HCT116 (cell line): ENCODE measurements around the gene SCN8A. TPM values are rescaled to one million over a fixed set of nuclear protein-coding genes. Genes with fewer than 3 reads are reported as not detected.

Experiments
- ATAC-seq: fragments of 200-7000 bp; cut with Tn5 transposase; 2 replicates; pipeline ENCODE4 v1.9.1; 2020; ENCODE audit warnings: mild to moderate bottlenecking, moderate library complexity
- BruUV-seq: library from RNA; stranded (reverse); fragments of 400-500 nt; replicated peaks from 2 replicates; lab custom pipeline; 2021; lab: Mats Ljungman, UMichigan
- CTCF ChIA-PET: fragments of 300-600 bp; sonication (Branson Sonifier 250); formaldehyde crosslinking; loops from one replicate; lab custom pipeline; 2021; ENCODE audit warnings: antibody characterized with exemption; lab: Charles Lee
- POLR2A ChIA-PET: fragments of 300-600, 350-600 bp; sonication (Branson Sonifier 250); formaldehyde crosslinking; loops from one replicate; lab custom pipeline; 2021; ENCODE audit warnings: antibody characterized with exemption; lab: Charles Lee
- RAD21 ChIA-PET, 2 experiments: fragments of 300-600 bp; sonication (Branson Sonifier 250); formaldehyde crosslinking; loops; one replicate each; lab custom pipeline; 2023; ENCODE audit warnings: low total read pairs in 2 of 2; ENCODE audit not compliant: uncharacterized antibody in 2 of 2, unreplicated experiment in 2 of 2, low non-redundant PET in 1 of 2; lab: Charles Lee
- DNase-seq: peaks from one replicate; pipeline ENCODE4 v3.0.0-alpha.2; 2010; ENCODE audit warnings: low read depth, low spot score
- H2AFZ ChIP-seq: fragments of 200-600 bp; shearing (Covaris generic), sonication (generic); 2 replicates; pipeline ENCODE4 v1.6.1; 2017; ENCODE audit warnings: low read depth, mixed run types, mixed read lengths, antibody characterized with exemption, low read length; ENCODE audit not compliant: poor library complexity, severe bottlenecking
- H3K27ac ChIP-seq: 2 replicates; pipeline ENCODE4 v1.5.1; 2012; ENCODE audit warnings: low read depth, low read length
- H3K27me3 ChIP-seq: fragments of 200-600 bp; sonication (generic); 2 replicates; pipeline ENCODE4 v1.6.1; 2016; ENCODE audit warnings: mixed run types, low read length, mixed read lengths; ENCODE audit not compliant: insufficient read depth
- H3K36me3 ChIP-seq, 2 experiments: fragments of 200-500 bp in 1 of 2; fragments of 200-600 bp in 1 of 2; sonication (Bioruptor generic) in 1 of 2; sonication (generic) in 1 of 2; 2 replicates each; pipeline versions ENCODE4 v1.5.1 to v1.6.1; 2014 to 2016; ENCODE audit warnings: low read length in 2 of 2, inconsistent platforms in 1 of 2, mixed read lengths in 1 of 2, mixed run types in 1 of 2; ENCODE audit not compliant: insufficient read depth in 2 of 2, control insufficient read depth in 1 of 2
- H3K4me1 ChIP-seq, 2 experiments: fragments of 200-600 bp in 1 of 2; sonication (generic) in 1 of 2; 2 replicates each; pipeline versions ENCODE4 v1.5.1 to v1.6.1; 2012 to 2017; ENCODE audit warnings: low read length in 2 of 2, inconsistent platforms in 1 of 2, mild to moderate bottlenecking in 1 of 2, mixed read lengths in 1 of 2, mixed run types in 1 of 2, moderate library complexity in 1 of 2; ENCODE audit not compliant: insufficient read depth in 2 of 2, control insufficient read depth in 1 of 2
- H3K4me2 ChIP-seq: fragments of 200-600 bp; sonication (generic); 2 replicates; pipeline ENCODE4 v1.6.1; 2017; ENCODE audit warnings: mixed run types, low read length, mixed read lengths
- H3K4me3 ChIP-seq, 2 experiments: fragments of 200-600 bp in 1 of 2; sonication (generic) in 1 of 2; replicated peaks in 1 of 2; 2 replicates each; pipeline ENCODE4 v1.5.1; 2011 to 2016; ENCODE audit warnings: low read length in 2 of 2, control low read depth in 1 of 2, low read depth in 1 of 2, mild to moderate bottlenecking in 1 of 2, mixed read lengths in 1 of 2, mixed run types in 1 of 2
- H3K79me2 ChIP-seq: fragments of 200-600 bp; sonication (generic); 2 replicates; pipeline ENCODE4 v1.6.1; 2017; ENCODE audit warnings: mild to moderate bottlenecking, mixed run types, low read length, moderate library complexity, mixed read lengths; ENCODE audit not compliant: insufficient read depth
- H3K9ac ChIP-seq: fragments of 200-600 bp; sonication (generic); 2 replicates; pipeline ENCODE4 v1.6.1; 2016; ENCODE audit warnings: low read length, mixed read lengths
- H3K9me2 ChIP-seq: fragments of 200-600 bp; sonication (generic), shearing (Covaris generic); 2 replicates; pipeline ENCODE4 v1.6.1; 2017; ENCODE audit warnings: mixed run types, mild to moderate bottlenecking, moderate library complexity; ENCODE audit not compliant: insufficient read depth
- H3K9me3 ChIP-seq, 2 experiments: fragments of 200-500 bp in 1 of 2; fragments of 200-600 bp in 1 of 2; sonication (Bioruptor generic) in 1 of 2; sonication (generic) in 1 of 2; 2 replicates each; pipeline ENCODE4 v1.6.1; 2014 to 2017; ENCODE audit warnings: low read length in 2 of 2, mixed read lengths in 2 of 2, inconsistent platforms in 1 of 2, low read depth in 1 of 2, mild to moderate bottlenecking in 1 of 2, mixed run types in 1 of 2, moderate library complexity in 1 of 2; ENCODE audit not compliant: control insufficient read depth in 1 of 2, insufficient read depth in 1 of 2
- H4K20me1 ChIP-seq: fragments of 200-600 bp; sonication (generic), shearing (Covaris generic); 2 replicates; pipeline ENCODE4 v1.6.1; 2017; ENCODE audit warnings: mixed run types, mild to moderate bottlenecking, moderate library complexity; ENCODE audit not compliant: insufficient read depth
- CEBPB ChIP-seq: IDR thresholded peaks from 2 replicates; pipeline ENCODE4 v1.6.1; 2012; ENCODE audit warnings: low read depth
- EGR1 ChIP-seq: IDR thresholded peaks from 2 replicates; pipeline ENCODE4 v1.6.1; 2012; ENCODE audit warnings: low read depth
- TCF7L2 ChIP-seq: IDR thresholded peaks from 2 replicates; pipeline ENCODE4 v1.7.0; 2011; ENCODE audit warnings: borderline replicate concordance, inconsistent platforms; ENCODE audit not compliant: insufficient read depth, insufficient read length; ENCODE audit errors: extremely low read depth
- YY1 ChIP-seq: IDR thresholded peaks from 2 replicates; pipeline ENCODE4 v1.6.1; 2011; ENCODE audit warnings: low read length, low read depth, moderate library complexity, mild to moderate bottlenecking; ENCODE audit not compliant: insufficient replicate concordance; ENCODE audit errors: extremely low read depth
- ZFX ChIP-seq: fragments of 450-650 bp; IDR thresholded peaks from 2 replicates; pipeline ENCODE4 v1.6.1; 2017
- ZNF274 ChIP-seq: fragments of 200-500 bp; sonication (Bioruptor generic); IDR thresholded peaks from 2 replicates; pipeline ENCODE4 v1.6.1; 2014; ENCODE audit warnings: mild to moderate bottlenecking, low read depth, low read length, inconsistent platforms
- intact Hi-C: fragments of 100-400 bp; cut with micrococcal nuclease; formaldehyde crosslinking; loops from 2 replicates; pipeline ENCODE4 v1.10.0; 2022
- total RNA-seq: library from RNA; stranded (reverse); gene quantifications from one replicate; pipeline ENCODE4 v1.2.1, GENCODE V29; 2021; ENCODE audit not compliant: unreplicated experiment
- TF ChIP-seq, protein P1 (sequence below): IDR thresholded peaks from 2 replicates; pipeline ENCODE4 v1.6.1; 2012; ENCODE audit warnings: low read depth
- TF ChIP-seq, protein P2 (sequence below): IDR thresholded peaks from 2 replicates; pipeline ENCODE4 v1.6.1; 2012
- TF ChIP-seq, protein P3 (sequence below): IDR thresholded peaks from 2 replicates; pipeline ENCODE4 v1.6.1; 2011; ENCODE audit warnings: mild to moderate bottlenecking, low read length, moderate library complexity; ENCODE audit not compliant: insufficient replicate concordance; ENCODE audit errors: extremely low read depth
- TF ChIP-seq, protein P4 (sequence below): IDR thresholded peaks from 2 replicates; pipeline ENCODE4 v1.6.1; 2012

The SCN8A gene
- total RNA-seq, 1 experiment from 2014 or later = 7.1 TPM

DNA sequence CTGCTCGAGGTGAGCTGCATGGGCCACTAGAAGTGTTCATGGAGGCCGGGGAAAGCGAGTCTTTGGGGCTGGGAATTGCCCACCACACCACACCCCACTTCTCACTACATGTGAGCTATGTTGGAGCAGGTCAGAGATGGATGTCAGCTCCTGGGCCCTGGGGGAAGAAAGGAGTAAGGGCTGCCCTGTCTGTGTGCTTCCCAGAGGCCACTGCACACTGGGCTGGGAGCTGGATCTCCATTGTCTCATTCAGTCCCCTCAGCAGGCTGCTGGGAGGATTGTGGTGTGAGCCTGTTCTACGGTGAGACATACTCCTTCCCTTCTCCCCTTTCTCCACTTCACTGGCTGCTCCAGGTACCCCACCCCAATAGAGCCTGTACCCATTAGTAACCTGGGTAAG is 247.0 kb downstream of the SCN8A start:
- Histone ChIP-seq H3K27ac (no peak overlapping the region), H3K4me3 (no peak overlapping the region), H2AFZ (no peak overlapping the region), H3K9ac (no peak overlapping the region), H3K79me2 (no peaks in the 10 kb centered on the region), H3K9me3 (no peaks in the 10 kb centered on the region), H3K4me1 (peaks cover 0 to 9% of the 10 kb centered on the region in 2 experiments; a peak in 1 of 4 replicates), H3K36me3 (no peaks in the 10 kb centered on the region), H4K20me1 (no peaks in the 10 kb centered on the region), H3K4me2 (no peak overlapping the region), H3K27me3 (peaks cover 9% of the 10 kb centered on the region; the same call in 1 of the 2 replicates), H3K9me2 (no peaks in the 10 kb centered on the region)
- DNase-seq (no peak), ATAC-seq (no peak)
- CTCF ChIA-PET = interaction anchor here (3.0 kb wide), 1 partner anchor 14 kb away, joined by 12 read pairs; no protein-coding TSS in a partner anchor
- RAD21 ChIA-PET = no interaction called here
- intact Hi-C loops = no loop called here
- TF ChIP-seq, protein P1, sequence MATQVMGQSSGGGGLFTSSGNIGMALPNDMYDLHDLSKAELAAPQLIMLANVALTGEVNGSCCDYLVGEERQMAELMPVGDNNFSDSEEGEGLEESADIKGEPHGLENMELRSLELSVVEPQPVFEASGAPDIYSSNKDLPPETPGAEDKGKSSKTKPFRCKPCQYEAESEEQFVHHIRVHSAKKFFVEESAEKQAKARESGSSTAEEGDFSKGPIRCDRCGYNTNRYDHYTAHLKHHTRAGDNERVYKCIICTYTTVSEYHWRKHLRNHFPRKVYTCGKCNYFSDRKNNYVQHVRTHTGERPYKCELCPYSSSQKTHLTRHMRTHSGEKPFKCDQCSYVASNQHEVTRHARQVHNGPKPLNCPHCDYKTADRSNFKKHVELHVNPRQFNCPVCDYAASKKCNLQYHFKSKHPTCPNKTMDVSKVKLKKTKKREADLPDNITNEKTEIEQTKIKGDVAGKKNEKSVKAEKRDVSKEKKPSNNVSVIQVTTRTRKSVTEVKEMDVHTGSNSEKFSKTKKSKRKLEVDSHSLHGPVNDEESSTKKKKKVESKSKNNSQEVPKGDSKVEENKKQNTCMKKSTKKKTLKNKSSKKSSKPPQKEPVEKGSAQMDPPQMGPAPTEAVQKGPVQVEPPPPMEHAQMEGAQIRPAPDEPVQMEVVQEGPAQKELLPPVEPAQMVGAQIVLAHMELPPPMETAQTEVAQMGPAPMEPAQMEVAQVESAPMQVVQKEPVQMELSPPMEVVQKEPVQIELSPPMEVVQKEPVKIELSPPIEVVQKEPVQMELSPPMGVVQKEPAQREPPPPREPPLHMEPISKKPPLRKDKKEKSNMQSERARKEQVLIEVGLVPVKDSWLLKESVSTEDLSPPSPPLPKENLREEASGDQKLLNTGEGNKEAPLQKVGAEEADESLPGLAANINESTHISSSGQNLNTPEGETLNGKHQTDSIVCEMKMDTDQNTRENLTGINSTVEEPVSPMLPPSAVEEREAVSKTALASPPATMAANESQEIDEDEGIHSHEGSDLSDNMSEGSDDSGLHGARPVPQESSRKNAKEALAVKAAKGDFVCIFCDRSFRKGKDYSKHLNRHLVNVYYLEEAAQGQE = no peak
- TF ChIP-seq YY1 (no peak), CEBPB (no peak), TCF7L2 (no peak), ZFX (no peak), EGR1 (no peak), ZNF274 (no peak)
- TF ChIP-seq, protein P2, sequence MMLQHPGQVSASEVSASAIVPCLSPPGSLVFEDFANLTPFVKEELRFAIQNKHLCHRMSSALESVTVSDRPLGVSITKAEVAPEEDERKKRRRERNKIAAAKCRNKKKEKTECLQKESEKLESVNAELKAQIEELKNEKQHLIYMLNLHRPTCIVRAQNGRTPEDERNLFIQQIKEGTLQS = no peak
- TF ChIP-seq, protein P3, sequence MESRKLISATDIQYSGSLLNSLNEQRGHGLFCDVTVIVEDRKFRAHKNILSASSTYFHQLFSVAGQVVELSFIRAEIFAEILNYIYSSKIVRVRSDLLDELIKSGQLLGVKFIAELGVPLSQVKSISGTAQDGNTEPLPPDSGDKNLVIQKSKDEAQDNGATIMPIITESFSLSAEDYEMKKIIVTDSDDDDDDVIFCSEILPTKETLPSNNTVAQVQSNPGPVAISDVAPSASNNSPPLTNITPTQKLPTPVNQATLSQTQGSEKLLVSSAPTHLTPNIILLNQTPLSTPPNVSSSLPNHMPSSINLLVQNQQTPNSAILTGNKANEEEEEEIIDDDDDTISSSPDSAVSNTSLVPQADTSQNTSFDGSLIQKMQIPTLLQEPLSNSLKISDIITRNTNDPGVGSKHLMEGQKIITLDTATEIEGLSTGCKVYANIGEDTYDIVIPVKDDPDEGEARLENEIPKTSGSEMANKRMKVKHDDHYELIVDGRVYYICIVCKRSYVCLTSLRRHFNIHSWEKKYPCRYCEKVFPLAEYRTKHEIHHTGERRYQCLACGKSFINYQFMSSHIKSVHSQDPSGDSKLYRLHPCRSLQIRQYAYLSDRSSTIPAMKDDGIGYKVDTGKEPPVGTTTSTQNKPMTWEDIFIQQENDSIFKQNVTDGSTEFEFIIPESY = no peak
- TF ChIP-seq, protein P4, sequence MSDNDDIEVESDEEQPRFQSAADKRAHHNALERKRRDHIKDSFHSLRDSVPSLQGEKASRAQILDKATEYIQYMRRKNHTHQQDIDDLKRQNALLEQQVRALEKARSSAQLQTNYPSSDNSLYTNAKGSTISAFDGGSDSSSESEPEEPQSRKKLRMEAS = no peak
- POLR2A ChIA-PET = no interaction called here
- no TSS peak for BruUV-seq
